T-helper 2 cell treated with Interferon-gamma antibody and Interleukin-4, amounts not matched to agents 100 ng/mL and 5 ng/mL, for 36 hours (primary cell): ENCODE measurements around the gene CCR7. TPM values are rescaled to one million over a fixed set of nuclear protein-coding genes. Genes with fewer than 3 reads are reported as not detected.

ENCODE experiments used
- intact Hi-C: fragments of 100-400 bp; cut with micrococcal nuclease; formaldehyde crosslinking; loops from one replicate; pipeline ENCODE4 v1.15.1; 2023
- total RNA-seq: library from RNA; stranded (reverse); gene quantifications from 2 replicates; pipeline ENCODE4 v1.2.3, GENCODE V29; 2022

Gene CCR7
- total RNA-seq, 1 donor from 2014 or later, result 113 TPM

- intact Hi-C loops, result loop anchor here (2.0 to 10.0 kb wide), 2 partner anchors 51 to 251 kb away; no protein-coding TSS in a partner anchor
These were observed 1.8 kb downstream of the CCR7 start for GRCh38 chr17:40563220-40564052.

GRCh38 chr17:40562838-40563219 lies 2.4 kb downstream of the CCR7 start:
- intact Hi-C loops, result loop anchor here (2.0 to 10.0 kb wide), 2 partner anchors 52 to 252 kb away; no protein-coding TSS in a partner anchor

- intact Hi-C loops, result loop anchor here (2.0 to 10.0 kb wide), 5 partner anchors 21 to 253 kb away; no protein-coding TSS in a partner anchor
These were observed 3.2 kb downstream of the CCR7 start for GRCh38 chr17:40561871-40562611.

- intact Hi-C loops, result loop anchor here (2.0 to 10.0 kb wide), 4 partner anchors 21 to 253 kb away; no protein-coding TSS in a partner anchor
These were observed 3.9 kb downstream of the CCR7 start for GRCh38 chr17:40561294-40561870.

- intact Hi-C loops, result loop anchor here (1.0 to 10.0 kb wide), 7 partner anchors 20 to 254 kb away; no protein-coding TSS in a partner anchor
These were observed 4.5 kb downstream of the CCR7 start for GRCh38 chr17:40560592-40561293.

- intact Hi-C loops, result loop anchor here (1.0 to 10.0 kb wide), 7 partner anchors 19 to 255 kb away; no protein-coding TSS in a partner anchor
These were observed 5.2 kb downstream of the CCR7 start for GRCh38 chr17:40559954-40560591.

GRCh38 chr17:40559564-40559916 lies 5.7 kb downstream of the CCR7 start:
- intact Hi-C loops, result no loop called here

GRCh38 chr17:40558890-40559563 lies 6.2 kb downstream of the CCR7 start:
- intact Hi-C loops, result no loop called here

- intact Hi-C loops, result no loop called here
These were observed 6.9 kb downstream of the CCR7 start for GRCh38 chr17:40558300-40558889.

- intact Hi-C loops, result no loop called here
These were observed 7.6 kb downstream of the CCR7 start for GRCh38 chr17:40557531-40558299.

- intact Hi-C loops, result no loop called here
These were observed 8.3 kb downstream of the CCR7 start for GRCh38 chr17:40556884-40557414.

- intact Hi-C loops, result no loop called here
These were observed 9.0 kb downstream of the CCR7 start for GRCh38 chr17:40556198-40556661.

GRCh38 chr17:40555296-40556190 lies 9.7 kb downstream of the CCR7 start:
- intact Hi-C loops, result no loop called here

- intact Hi-C loops, result no loop called here
These were observed 10.5 kb downstream of the CCR7 start for GRCh38 chr17:40554646-40555295.

GRCh38 chr17:40553694-40554534 lies 11.4 kb downstream of the CCR7 start:
- intact Hi-C loops, result no loop called here
